T-helper 2 cell (primary cell): ENCODE data around the gene ATG4B.
"Not testable (repeated sequence)": the region's sequence is repeated elsewhere in the genome, so short reads cannot be mapped to it uniquely, and the experiment has no call there.

Source experiments
- DNase-seq, 5 experiments: peaks; one replicate each; pipeline versions ENCODE4 v3.0.0 to v3.0.0-alpha.2; 2012 to 2022

ATG4B gene

GRCh38 chr2:241640165-241640795 is 2.8 kb downstream of the ATG4B start:
- DNase-seq: no peak

GRCh38 chr2:241641631-241642030 is 4.1 kb downstream of the ATG4B start:
- no peak for DNase-seq

GRCh38 chr2:241645056-241645914 is 7.8 kb downstream of the ATG4B start:
- DNase-seq: no peak

GRCh38 chr2:241645915-241646645 is 8.6 kb downstream of the ATG4B start:
- DNase-seq: no peak

GRCh38 chr2:241648453-241648852 is 11.0 kb downstream of the ATG4B start:
- DNase-seq: no peak

- no peak for DNase-seq
These were observed 11.9 kb downstream of the ATG4B start for GRCh38 chr2:241649404-241649803.

- DNase-seq: no peak
These were observed 12.4 kb downstream of the ATG4B start for GRCh38 chr2:241649927-241650326.

GRCh38 chr2:241652142-241652541 is 14.6 kb downstream of the ATG4B start:
- DNase-seq: no peak

GRCh38 chr2:241652722-241653121 is 15.2 kb downstream of the ATG4B start:
- no peak for DNase-seq

GRCh38 chr2:241653210-241653750 is 15.8 kb downstream of the ATG4B start:
- DNase-seq: no peak

GRCh38 chr2:241654551-241654950 is 17.1 kb downstream of the ATG4B start:
- no peak for DNase-seq

- DNase-seq: no peak
These were observed 18.2 kb downstream of the ATG4B start for GRCh38 chr2:241655516-241656189.

GRCh38 chr2:241656190-241656741 is 18.8 kb downstream of the ATG4B start:
- no peak for DNase-seq

- no peak for DNase-seq
These were observed 20.3 kb downstream of the ATG4B start for GRCh38 chr2:241657786-241658254.

- no peak for DNase-seq
These were observed 20.8 kb downstream of the ATG4B start for GRCh38 chr2:241658296-241658695.

GRCh38 chr2:241659150-241659739 is 21.8 kb downstream of the ATG4B start:
- DNase-seq: peak in 1 of 5 experiments; percentile 69

GRCh38 chr2:241660593-241661213 is 23.2 kb downstream of the ATG4B start:
- no peak for DNase-seq

- DNase-seq: not testable (repeated sequence)
These were observed 25.2 kb downstream of the ATG4B start for GRCh38 chr2:241662731-241663130.

GRCh38 chr2:241665731-241666440 is 28.4 kb downstream of the ATG4B start:
- DNase-seq: no peak

- no peak for DNase-seq
These were observed 29.3 kb downstream of the ATG4B start for GRCh38 chr2:241666627-241667400.
